CD4-positive, alpha-beta T cell (primary cell): Measurements from ENCODE around the gene RDH14. TPM values are rescaled to one million over a fixed set of nuclear protein-coding genes. Genes with fewer than 3 reads are reported as not detected.

Experiments
- ATAC-seq: fragments of 200-7000 bp; cut with Tn5 transposase; one replicate; pipeline ENCODE4 v1.10.0; 2022; ENCODE audit warnings: mild to moderate bottlenecking; ENCODE audit not compliant: poor library complexity
- CTCF ChIA-PET: fragments of 350-600 bp; sonication (Branson Sonifier 250); formaldehyde crosslinking; loops from one replicate; lab custom pipeline; 2021; ENCODE audit warnings: antibody characterized with exemption, inconsistent platforms; lab: Charles Lee
- POLR2A ChIA-PET: fragments of 350-600 bp; sonication (Branson Sonifier 250); formaldehyde crosslinking; loops from one replicate; lab custom pipeline; 2021; ENCODE audit warnings: antibody characterized with exemption, inconsistent platforms; lab: Charles Lee
- DNase-seq, 14 experiments: peaks; one replicate each; pipeline ENCODE4 v3.0.0-alpha.2; 2013 to 2020; ENCODE audit warnings: mixed read lengths in 2 of 14
- H3K27ac ChIP-seq, 2 donors: one replicate each; pipeline versions ENCODE4 v1.5.1 to v1.7.0; 2013; ENCODE audit warnings: low read length in 2 of 2, low read depth in 1 of 2, mild to moderate bottlenecking in 1 of 2
- H3K27me3 ChIP-seq, 2 experiments: 1 replicate in 1 of 2; 2 replicates in 1 of 2; pipeline versions ENCODE4 v1.6.1 to v1.7.0; 2013; ENCODE audit warnings: low read length in 2 of 2, control low read depth in 1 of 2, mild to moderate bottlenecking in 1 of 2, moderate library complexity in 1 of 2; ENCODE audit not compliant: insufficient read depth in 2 of 2, control insufficient read depth in 1 of 2
- H3K36me3 ChIP-seq: one replicate; pipeline ENCODE4 v1.6.1; 2013; ENCODE audit warnings: low read length, control low read depth; ENCODE audit not compliant: insufficient read depth
- H3K4me1 ChIP-seq: one replicate; pipeline ENCODE4 v1.6.1; 2013; ENCODE audit warnings: low read length, control low read depth; ENCODE audit not compliant: insufficient read depth
- H3K4me3 ChIP-seq: one replicate; pipeline ENCODE4 v1.5.1; 2013; ENCODE audit warnings: mild to moderate bottlenecking, low read length, moderate library complexity
- H3K9me3 ChIP-seq, 2 experiments: 1 replicate in 1 of 2; 2 replicates in 1 of 2; pipeline versions ENCODE4 v1.6.1 to v1.7.0; 2013; ENCODE audit warnings: low read length in 2 of 2, mild to moderate bottlenecking in 2 of 2, control low read depth in 1 of 2, moderate library complexity in 1 of 2; ENCODE audit not compliant: control insufficient read depth in 1 of 2, insufficient read depth in 1 of 2
- H3K27ac Mint-ChIP-seq: one replicate; pipeline ENCODE4 v1.8.0; 2020; ENCODE audit warnings: mixed read lengths
- H3K27me3 Mint-ChIP-seq: one replicate; pipeline ENCODE4 v1.8.0; 2021; ENCODE audit warnings: mixed read lengths
- H3K36me3 Mint-ChIP-seq: one replicate; pipeline ENCODE4 v1.8.0; 2021; ENCODE audit warnings: low read depth, mixed read lengths
- H3K4me1 Mint-ChIP-seq: one replicate; pipeline ENCODE4 v1.8.0; 2021; ENCODE audit warnings: low read depth, mixed read lengths
- H3K4me3 Mint-ChIP-seq: one replicate; pipeline ENCODE4 v1.8.0; 2020; ENCODE audit warnings: mild to moderate bottlenecking, mixed read lengths
- H3K9me3 Mint-ChIP-seq: one replicate; pipeline ENCODE4 v1.8.0; 2020; ENCODE audit warnings: mixed read lengths
- intact Hi-C, 2 experiments: fragments of 100-400 bp; cut with DNase I in 1 of 2; cut with micrococcal nuclease in 1 of 2; formaldehyde crosslinking; loops; one replicate each; pipeline versions ENCODE4 v1.15.1 to v1.9.0; 2023 to 2025; cut with DNase I, micrococcal nuclease
- total RNA-seq, 174 experiments: library from RNA in 2 of 174; stranded (reverse) in 2 of 174; gene quantifications; one replicate each; pipeline ENCODE4 v1.2.3 and lab custom pipeline; 2021 to 2026
- TF ChIP-seq, protein P1 (sequence below): fragments of 200-600 bp; IDR thresholded peaks from one replicate; pipeline ENCODE4 v1.8.0; 2022; ENCODE audit warnings: antibody characterized with exemption, mild to moderate bottlenecking

The RDH14 gene
- total RNA-seq, 2 experiments from 2014 or later, result 11.4 to 12.7 TPM

DNA sequence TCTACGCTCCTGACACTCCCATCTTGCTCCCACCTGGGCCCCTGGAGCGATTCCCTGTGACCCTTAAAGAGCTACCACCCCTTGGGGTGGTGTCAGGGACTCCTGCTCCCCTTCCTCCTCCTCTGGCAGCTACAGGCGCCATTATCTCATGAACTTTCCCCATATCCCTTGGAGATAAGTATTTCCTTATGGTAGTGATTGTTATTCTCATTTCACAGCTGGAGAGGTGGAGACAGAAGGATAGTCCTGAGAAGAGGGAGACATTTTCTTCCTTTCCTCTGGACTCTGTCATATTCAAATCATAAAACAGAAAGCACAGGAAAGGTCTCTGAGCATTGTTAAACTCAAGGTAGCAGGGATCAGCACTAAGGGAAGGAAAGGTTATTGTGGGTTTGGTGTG is 34.6 kb downstream of the RDH14 start:
- H3K4me1 Mint-ChIP-seq, result no peaks in the 10 kb centered on the region
- intact Hi-C loops, result loop anchor here in 1 of 2 experiments (10.0 kb wide), 2 partner anchors 219 to 1569 kb away; no protein-coding TSS in a partner anchor
- ChIA-PET POLR2A (no interaction called here), CTCF (no interaction called here)
- no peak overlapping the region for H3K4me3 Mint-ChIP-seq
- no peaks in the 10 kb centered on the region for H3K27me3 Mint-ChIP-seq
- H3K9me3 Mint-ChIP-seq, result no peaks in the 10 kb centered on the region
- H3K27ac Mint-ChIP-seq, result no peak overlapping the region
- DNase-seq, result no peak
- Histone ChIP-seq H3K27ac (no peak overlapping the region), H3K27me3 (no peaks in the 10 kb centered on the region), H3K4me3 (no peak overlapping the region), H3K9me3 (no peaks in the 10 kb centered on the region), H3K4me1 (no peaks in the 10 kb centered on the region), H3K36me3 (no peaks in the 10 kb centered on the region)
- no peak for ATAC-seq
- TF ChIP-seq, protein P1, sequence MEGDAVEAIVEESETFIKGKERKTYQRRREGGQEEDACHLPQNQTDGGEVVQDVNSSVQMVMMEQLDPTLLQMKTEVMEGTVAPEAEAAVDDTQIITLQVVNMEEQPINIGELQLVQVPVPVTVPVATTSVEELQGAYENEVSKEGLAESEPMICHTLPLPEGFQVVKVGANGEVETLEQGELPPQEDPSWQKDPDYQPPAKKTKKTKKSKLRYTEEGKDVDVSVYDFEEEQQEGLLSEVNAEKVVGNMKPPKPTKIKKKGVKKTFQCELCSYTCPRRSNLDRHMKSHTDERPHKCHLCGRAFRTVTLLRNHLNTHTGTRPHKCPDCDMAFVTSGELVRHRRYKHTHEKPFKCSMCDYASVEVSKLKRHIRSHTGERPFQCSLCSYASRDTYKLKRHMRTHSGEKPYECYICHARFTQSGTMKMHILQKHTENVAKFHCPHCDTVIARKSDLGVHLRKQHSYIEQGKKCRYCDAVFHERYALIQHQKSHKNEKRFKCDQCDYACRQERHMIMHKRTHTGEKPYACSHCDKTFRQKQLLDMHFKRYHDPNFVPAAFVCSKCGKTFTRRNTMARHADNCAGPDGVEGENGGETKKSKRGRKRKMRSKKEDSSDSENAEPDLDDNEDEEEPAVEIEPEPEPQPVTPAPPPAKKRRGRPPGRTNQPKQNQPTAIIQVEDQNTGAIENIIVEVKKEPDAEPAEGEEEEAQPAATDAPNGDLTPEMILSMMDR, result no peak
- H3K36me3 Mint-ChIP-seq, result no peaks in the 10 kb centered on the region

DNA sequence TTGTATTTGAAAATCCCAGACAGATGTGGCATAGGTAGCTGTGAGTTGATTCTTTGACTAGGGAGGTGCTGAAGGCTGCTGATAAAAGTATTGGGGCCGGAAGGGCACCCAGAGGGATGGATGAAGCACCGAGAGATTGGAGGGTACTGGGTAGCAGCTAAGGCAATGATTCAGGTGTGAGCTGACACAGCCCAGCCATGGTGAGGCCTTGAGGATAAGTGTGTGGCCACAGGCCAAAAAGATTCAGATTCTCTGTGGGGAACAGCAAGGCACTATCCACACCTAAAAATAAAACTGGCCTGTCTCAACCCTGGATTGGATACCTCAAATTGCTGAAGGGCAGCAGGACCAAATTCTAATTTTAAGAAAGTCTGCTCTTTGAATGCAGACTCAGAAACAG is 35.2 kb downstream of the RDH14 start:
- intact Hi-C loops, result loop anchor here in 1 of 2 experiments (10.0 kb wide), 2 partner anchors 220 to 1570 kb away; no protein-coding TSS in a partner anchor
- POLR2A ChIA-PET, result interaction anchor here (0.6 kb wide), 1 partner anchor 45 kb away, joined by 3 read pairs; no protein-coding TSS in a partner anchor
- H3K36me3 Mint-ChIP-seq, result no peaks in the 10 kb centered on the region
- DNase-seq (no peak), ATAC-seq (no peak)
- H3K27me3 Mint-ChIP-seq, result peaks cover 5% of the 10 kb centered on the region
- H3K4me3 Mint-ChIP-seq, result no peak overlapping the region
- H3K27ac Mint-ChIP-seq, result no peak overlapping the region
- H3K9me3 Mint-ChIP-seq, result no peaks in the 10 kb centered on the region
- Histone ChIP-seq H3K4me3 (no peak overlapping the region), H3K36me3 (no peaks in the 10 kb centered on the region), H3K27ac (no peak overlapping the region), H3K9me3 (no peaks in the 10 kb centered on the region), H3K27me3 (no peaks in the 10 kb centered on the region), H3K4me1 (no peaks in the 10 kb centered on the region)
- TF ChIP-seq, protein P1, result no peak
- CTCF ChIA-PET, result no interaction called here
- no peaks in the 10 kb centered on the region for H3K4me1 Mint-ChIP-seq

- no peaks in the 10 kb centered on the region for H3K4me1 Mint-ChIP-seq
- no peak overlapping the region for H3K4me3 Mint-ChIP-seq
- H3K27me3 ChIP-seq, result no peaks in the 10 kb centered on the region
- CTCF ChIA-PET, result no interaction called here
- H3K36me3 Mint-ChIP-seq, result no peaks in the 10 kb centered on the region
- DNase-seq (no peak), ATAC-seq (no peak)
- POLR2A ChIA-PET, result no interaction called here
- no peak overlapping the region for H3K27ac ChIP-seq
- H3K27ac Mint-ChIP-seq, result no peak overlapping the region
- H3K9me3 ChIP-seq, result no peaks in the 10 kb centered on the region
- peaks cover 25% of the 10 kb centered on the region for H3K27me3 Mint-ChIP-seq
- H3K4me1 ChIP-seq, result no peaks in the 10 kb centered on the region
- intact Hi-C loops, result loop anchor here in 1 of 2 experiments (5.0 to 10.0 kb wide), 3 partner anchors 222 to 1572 kb away; no protein-coding TSS in a partner anchor
- TF ChIP-seq, protein P1, result no peak
- H3K36me3 ChIP-seq, result no peaks in the 10 kb centered on the region
- H3K9me3 Mint-ChIP-seq, result no peaks in the 10 kb centered on the region
- H3K4me3 ChIP-seq, result no peak overlapping the region
Measured at GRCh38 chr2:18522484-18523146, 37.8 kb downstream of the RDH14 start.
